GM18505 (cell line): ENCODE results near the gene ATG2A.
A peak's percentile ranks its signal among the peaks of the same experiment; 100 is the strongest.

Experiments
- ATAC-seq: cut with Tn5 transposase; IDR thresholded peaks from one replicate; pipeline ENCODE4 v1.9.1; 2021; ENCODE audit not compliant: unreplicated experiment
- POLR2A ChIP-seq: IDR thresholded peaks from 4 replicates; pipeline ENCODE4 v1.6.1; 2011; ENCODE audit warnings: borderline replicate concordance; ENCODE audit not compliant: insufficient read depth, insufficient read length; ENCODE audit errors: extremely low read depth

ATG2A gene

DNA sequence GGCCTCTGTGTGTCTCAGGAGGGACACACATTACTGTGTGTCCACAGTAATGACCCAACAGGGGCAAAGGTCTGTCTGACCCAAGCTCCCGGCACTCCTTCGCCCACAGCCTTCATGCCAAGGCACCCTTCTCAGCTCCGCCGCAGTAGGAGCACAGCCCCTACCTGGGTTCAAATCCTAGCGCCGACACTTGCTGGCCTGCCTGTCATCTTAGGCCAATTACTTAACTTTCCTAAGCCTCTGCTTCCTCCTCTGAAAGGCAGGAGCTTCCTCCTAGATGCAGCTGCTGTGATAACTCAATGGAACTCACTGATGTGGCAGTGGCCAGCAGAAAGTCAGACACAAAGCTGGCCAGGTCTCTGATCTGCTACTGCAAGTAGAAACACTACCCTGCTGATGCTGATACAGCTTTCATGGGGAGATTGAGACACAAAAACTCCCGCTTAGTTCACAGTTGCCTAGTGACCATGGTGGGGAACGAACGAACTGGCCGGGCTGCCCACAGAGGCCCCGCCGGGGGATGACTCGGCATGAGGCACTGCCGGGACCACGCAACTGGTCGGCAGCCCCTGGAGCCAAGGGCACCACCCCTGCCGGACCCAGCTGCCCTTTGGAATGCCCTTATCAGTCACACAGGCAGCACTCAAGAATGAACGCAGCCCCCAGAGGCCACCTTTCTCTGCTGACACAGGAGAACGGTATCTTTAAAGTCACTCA lies 46.7 kb downstream of the ATG2A start:
- TF ChIP-seq POLR2A: no peak
- ATAC-seq: no peak

GRCh38 chr11:64869571-64870175 lies 47.3 kb downstream of the ATG2A start:
- ATAC-seq: no peak
- TF ChIP-seq POLR2A: no peak

DNA sequence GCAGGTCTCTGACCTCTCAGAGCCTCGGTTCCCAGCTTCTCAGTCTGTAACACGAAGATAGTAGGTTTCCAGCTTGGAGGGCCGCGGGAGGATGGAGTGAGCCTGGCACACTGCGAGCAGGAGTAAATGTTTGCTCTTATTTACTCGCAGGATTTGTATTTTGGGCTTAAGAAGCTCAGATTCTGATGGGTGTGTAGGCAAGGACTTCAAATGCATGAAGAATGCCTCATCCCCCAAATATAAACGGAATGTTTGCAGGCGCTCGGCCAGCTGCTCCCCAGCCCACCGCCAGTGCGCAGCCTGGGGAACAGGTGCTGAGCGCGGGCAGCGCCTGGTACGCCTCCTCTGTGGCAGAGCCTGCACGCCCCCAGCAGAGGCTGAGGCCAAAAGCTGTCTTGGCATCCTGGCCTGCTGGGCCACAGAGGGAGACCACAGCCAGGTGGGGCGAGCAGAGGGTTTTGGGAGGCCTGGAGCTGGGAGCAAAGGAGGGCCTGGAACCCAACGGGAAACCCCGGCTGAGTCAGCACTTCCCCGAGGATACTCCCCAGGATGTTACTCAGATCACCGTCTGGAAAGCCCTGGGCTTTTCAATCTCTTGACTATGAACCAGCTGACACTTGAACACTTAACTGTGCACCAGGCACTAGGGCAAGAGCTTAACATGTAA lies 48.0 kb downstream of the ATG2A start:
- no peak for TF ChIP-seq POLR2A
- no peak for ATAC-seq

GRCh38 chr11:64867748-64868462 lies 49.1 kb downstream of the ATG2A start:
- no peak for TF ChIP-seq POLR2A
- ATAC-seq: no peak

DNA sequence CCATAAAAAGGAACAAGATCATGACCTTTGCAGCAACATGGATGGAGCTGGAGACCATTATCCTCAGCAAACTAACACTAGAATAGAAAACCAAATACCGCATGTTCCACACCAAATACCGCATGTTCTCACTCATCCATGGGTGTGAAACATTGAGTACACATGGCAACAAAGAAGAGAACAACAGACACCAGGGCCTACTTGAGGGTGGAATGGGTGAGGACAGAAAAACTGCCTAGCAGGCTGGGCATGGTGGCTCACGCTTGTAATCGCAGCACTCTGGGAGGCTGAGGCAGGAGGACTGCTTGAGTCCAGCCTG lies 50.9 kb downstream of the ATG2A start:
- peak; percentile 39 for TF ChIP-seq POLR2A
- ATAC-seq: no peak

DNA sequence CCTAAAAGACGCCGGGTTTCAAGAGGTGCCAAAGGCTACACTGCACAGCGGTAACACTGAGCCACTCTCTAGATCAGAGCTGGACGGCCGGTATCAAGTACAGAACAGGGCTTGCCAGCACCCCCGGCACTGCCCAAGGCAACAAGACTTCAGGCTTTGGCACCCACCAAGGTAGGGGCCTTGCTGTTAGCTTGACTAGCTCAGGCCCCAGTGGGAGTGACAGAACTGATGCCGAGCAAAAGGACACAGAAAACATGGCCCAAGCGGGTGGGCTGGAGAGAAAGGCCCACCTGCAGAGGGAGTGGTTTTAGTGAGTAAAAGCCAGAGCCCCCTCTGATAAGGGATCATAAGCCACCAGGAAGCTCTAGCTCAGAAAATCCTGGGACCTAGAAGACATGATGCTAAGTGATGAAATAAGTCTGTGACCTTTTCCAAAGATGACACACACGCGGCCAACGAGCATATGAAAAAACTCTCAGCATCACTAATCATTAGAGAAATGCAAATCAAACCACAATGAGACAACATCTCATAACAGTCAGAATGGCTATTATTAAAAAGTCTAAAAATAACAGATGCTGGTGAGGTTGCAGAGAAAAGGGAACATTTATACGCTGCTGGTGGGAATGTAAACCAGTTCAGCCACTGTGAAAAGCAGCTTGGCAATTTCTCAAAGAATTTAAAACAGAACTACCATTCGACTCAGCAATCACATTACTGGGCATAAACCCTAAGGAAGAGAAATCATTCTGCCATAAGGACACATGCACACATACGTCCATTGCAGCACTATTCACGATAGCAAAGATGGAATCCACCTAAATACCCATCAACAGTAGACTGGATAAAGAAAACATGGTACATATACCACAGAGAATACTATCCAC lies 51.5 kb downstream of the ATG2A start:
- no peak for TF ChIP-seq POLR2A
- peak; percentile 24 for ATAC-seq

- ATAC-seq: peak; percentile 33
- peak; percentile 65 for TF ChIP-seq POLR2A
These were observed 52.3 kb downstream of the ATG2A start for GRCh38 chr11:64864473-64865285.

DNA sequence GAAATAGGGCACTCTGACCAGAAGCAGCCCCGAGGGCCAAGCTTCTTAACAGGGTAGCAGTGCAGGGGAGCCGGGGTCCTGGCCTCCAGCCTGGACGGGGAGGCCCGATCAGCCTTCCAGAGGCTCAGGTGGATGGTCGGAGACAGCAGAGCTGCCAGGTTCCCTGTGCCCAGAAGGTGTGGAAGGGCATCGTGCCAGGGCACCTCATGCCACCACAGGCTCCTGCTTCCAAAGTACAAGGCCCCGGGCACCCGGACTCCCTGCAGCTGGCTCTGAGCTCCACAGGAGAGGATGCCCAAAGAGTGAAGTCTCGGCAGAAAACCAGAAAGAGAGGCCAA lies 52.9 kb downstream of the ATG2A start:
- TF ChIP-seq POLR2A: no peak
- ATAC-seq: no peak

DNA sequence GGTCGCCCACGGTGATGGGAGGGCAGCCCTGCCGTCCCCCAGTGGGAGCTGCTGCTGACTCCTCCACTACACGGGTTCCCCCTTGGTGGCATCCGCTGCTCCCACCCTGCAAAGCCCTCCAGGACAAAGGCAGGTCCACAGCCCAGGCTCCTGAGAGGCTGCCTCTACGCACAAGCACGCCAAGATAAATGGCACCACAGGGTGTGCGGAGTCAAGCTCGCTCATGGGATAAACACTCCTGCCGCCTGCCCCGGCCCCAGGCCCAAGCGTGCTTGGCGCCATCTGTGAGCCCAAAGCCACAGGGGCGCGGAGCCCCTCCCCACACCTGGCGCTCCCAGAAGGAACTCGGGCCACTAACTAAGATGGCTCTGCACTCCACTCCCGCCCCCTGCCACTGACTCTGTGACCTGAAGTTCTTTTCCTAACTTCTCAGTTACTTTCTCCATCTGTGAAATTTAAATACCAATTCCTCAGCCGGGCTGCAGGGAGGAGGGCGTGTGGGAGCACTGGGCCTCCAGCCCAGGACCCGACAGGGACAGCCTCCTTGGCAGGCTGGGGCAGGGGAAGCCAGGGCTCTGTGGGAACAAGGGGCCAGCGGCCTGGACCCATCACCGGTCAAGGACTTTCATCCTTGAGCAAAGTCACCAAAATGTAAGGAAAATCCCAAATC lies 53.5 kb downstream of the ATG2A start:
- no peak for ATAC-seq
- no peak for TF ChIP-seq POLR2A

- no peak for ATAC-seq
- no peak for TF ChIP-seq POLR2A
These were observed 54.0 kb downstream of the ATG2A start for GRCh38 chr11:64862987-64863390.

GRCh38 chr11:64861227-64861975 lies 55.6 kb downstream of the ATG2A start:
- ATAC-seq: no peak
- peak; percentile 26 for TF ChIP-seq POLR2A

DNA sequence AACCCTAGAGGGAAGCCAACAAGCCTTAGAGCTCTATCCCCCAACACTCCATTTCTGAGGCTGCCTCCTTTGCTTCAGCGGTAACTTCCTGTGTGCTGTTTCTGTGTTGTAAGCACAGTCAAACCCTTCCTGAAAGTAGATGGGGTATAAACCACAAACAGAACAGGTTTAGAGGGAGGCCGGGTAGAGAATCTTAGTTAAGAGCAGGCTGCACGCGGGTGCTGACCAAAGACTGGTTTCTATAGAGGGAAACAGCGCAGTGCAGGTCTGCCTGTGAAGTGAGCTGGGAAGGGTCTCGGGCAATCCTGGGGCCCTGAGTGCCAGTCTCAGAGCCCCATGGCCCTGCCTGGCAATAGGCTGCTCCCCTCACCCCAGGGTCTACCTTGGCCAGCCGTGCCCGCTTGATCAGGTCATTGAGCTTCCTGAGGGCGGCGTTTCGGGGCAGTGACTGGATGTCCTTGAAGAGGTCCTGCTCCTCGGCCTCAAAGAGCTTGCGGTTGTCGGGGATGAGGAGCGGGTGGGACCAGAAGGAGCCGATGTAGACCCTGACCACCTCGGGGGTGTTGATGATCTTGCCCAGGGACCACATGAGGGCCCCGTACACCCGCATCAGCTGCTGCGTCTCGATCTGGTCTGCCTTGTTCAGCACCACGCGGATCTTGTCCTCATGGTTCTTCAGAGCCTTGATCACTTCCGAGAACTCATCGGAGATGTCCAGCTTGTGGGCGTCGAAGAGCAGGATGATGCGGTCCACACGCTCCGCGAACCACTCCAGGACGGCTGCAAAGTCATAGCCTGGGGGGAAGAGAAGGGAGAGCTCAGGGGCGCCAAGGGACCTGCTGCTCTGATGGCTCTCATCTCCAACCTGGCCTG lies 57.2 kb downstream of the ATG2A start:
- peak; percentile 58 for TF ChIP-seq POLR2A
- ATAC-seq: peak; percentile 67
